Measurements from ENCODE around the gene COPG2.
"Not testable (repeated sequence)": the region's sequence is repeated elsewhere in the genome, so short reads cannot be mapped to it uniquely, and the experiment has no call there.

Gene COPG2, protein sequence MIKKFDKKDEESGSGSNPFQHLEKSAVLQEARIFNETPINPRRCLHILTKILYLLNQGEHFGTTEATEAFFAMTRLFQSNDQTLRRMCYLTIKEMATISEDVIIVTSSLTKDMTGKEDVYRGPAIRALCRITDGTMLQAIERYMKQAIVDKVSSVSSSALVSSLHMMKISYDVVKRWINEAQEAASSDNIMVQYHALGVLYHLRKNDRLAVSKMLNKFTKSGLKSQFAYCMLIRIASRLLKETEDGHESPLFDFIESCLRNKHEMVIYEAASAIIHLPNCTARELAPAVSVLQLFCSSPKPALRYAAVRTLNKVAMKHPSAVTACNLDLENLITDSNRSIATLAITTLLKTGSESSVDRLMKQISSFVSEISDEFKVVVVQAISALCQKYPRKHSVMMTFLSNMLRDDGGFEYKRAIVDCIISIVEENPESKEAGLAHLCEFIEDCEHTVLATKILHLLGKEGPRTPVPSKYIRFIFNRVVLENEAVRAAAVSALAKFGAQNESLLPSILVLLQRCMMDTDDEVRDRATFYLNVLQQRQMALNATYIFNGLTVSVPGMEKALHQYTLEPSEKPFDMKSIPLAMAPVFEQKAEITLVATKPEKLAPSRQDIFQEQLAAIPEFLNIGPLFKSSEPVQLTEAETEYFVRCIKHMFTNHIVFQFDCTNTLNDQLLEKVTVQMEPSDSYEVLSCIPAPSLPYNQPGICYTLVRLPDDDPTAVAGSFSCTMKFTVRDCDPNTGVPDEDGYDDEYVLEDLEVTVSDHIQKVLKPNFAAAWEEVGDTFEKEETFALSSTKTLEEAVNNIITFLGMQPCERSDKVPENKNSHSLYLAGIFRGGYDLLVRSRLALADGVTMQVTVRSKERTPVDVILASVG

DNA sequence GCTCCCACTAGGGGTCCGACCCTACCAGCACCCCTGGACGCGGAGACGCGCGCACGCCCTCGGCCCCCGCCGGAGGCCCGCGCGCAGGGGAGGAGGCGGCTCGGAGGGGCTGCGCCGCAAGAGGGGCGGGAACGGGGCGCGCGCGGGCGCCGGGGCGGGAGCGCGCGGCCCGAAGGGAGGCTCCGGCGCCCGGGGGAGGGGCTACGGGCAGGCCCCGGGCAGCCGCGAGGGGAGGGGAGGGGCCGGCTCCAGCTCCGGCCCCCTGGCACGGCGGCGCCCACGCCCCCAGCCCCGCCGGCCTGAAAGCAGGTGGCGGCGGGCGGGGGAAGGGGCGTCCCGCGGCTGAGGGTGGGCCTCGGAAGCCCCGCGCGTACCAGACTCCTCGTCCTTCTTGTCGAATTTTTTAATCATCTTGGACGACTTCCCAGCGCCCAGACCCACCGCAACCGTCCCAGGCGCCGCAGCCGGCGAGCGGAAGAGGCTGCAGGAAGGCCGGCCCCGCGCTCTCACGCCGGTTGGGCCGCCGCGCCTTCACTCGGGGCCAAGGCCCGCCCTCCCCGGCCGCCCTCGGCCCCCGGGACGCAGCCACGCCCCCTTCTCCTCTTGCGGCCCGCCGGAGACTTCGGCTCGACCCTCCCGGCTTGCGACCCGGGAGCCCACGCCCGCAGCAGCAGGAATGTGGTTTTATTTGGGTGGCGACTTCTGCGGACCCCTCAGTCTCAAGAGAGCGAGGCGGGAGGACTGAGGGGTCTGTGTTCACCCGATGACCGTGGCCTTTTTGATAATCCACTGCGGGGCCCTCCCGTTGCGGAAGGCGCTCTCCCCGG, at the start of gene COPG2:
Gene COPG2 (minus strand): TSS at position 491 of the 827 bp plus-strand sequence. CDS start 80 bp downstream, at position 411.
- DNase-seq (ENCODE audit: low read depth in 1 of 2, low spot score in 1 of 2): peak; percentile 27 to 64

DNA sequence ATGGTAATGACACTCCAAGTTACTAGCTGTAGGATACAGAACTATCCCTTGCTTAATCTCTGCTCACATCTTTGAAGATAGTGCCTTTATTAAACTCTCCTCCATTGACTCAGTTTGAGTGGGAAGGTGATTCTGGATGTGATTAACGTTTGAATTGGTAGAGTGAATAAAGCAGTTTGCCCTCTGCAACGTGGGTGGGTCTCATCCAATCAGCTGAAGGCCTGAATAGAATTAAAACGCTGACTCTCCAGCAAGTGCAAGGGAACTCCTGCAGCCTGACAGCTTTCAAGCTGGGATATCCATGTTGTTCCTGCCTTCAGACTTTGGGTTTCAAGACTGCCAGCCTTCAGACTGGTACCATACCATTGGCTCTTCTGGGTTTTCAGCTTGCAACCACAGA, 43.9 kb upstream of the COPG2 start:
- DNase-seq (ENCODE audit: low read depth in 1 of 2, low spot score in 1 of 2): no peak

DNA sequence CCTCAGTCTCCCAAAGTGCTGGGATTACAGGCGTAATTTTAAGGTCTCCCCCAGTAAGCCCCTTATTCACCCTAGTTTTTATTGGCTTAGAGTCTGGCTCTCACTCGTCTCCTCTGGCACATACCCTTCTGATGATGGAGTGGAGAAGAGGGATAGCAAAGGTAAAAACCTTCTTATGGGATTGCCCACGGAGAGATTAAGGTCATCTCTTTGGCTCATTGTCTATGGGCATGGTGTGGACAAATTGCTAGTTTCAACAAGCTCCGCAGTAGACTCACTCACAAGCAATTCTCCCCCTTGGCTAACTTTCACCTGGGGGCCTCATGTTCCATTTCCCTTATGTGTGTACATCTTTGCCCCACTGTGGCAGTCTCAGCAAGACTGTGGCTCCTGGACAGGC, 40.2 kb upstream of the COPG2 start:
- DNase-seq (ENCODE audit: low read depth in 1 of 2, low spot score in 1 of 2): no peak

DNA sequence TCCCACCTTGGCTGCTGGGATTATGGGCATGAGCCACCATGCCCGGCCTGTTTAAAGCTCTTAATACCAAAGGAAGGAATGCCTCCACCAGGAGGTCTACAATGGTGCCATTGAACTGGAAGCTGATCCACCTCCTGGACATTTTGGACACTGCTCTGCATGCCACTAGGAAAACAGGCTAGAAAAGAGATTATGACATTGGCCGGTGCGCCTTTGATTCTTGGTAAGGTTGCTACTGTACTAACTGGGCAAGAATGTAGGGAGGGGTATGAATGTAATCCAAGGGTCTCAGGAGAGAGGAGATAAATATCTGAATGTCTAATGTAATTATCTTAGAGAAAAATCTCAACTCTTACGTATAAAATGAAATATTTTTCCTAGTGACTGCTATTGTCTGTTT, 39.5 kb upstream of the COPG2 start:
- DNase-seq (ENCODE audit: low read depth in 1 of 2, low spot score in 1 of 2): no peak

DNA sequence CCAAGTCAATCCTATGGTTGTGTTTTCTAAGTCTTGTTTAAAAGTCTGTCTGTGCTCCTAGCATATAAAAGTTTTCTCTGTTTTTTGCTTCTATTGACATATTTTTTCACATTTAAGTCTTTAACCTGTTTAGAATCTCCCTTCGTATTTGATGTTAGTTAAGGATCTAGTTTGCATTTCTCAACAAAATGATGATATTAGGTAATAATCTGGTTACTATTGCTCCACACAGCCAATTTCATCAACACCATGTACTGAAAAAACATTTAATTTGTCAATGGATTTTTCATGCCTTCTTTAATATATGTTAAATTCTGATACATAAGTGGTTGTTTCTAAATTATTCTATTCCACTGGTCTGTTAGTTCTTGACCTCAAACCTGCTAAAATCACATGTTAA, 35.3 kb upstream of the COPG2 start:
- DNase-seq (ENCODE audit: low read depth in 1 of 2, low spot score in 1 of 2): no peak

DNA sequence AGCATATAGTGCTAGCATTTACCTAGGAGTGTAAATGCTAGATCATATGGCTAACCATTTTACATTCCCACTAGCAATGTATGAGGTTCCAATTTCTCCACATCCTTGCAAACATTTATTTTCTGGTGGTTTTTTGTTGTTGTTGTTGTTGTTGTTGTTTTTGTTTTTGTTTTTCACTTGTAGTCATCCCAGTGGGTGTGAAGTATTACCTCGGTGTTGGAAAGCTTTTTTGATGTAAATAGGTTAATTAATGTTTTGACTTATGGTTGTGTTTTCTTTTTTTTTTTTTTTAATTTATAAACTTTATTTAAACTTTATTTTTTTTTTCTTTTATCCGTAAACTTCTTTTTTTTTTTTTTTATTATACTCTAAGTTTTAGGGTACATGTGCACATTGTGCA, 33.1 kb upstream of the COPG2 start:
- DNase-seq (ENCODE audit: low read depth in 1 of 2, low spot score in 1 of 2): no peak

DNA sequence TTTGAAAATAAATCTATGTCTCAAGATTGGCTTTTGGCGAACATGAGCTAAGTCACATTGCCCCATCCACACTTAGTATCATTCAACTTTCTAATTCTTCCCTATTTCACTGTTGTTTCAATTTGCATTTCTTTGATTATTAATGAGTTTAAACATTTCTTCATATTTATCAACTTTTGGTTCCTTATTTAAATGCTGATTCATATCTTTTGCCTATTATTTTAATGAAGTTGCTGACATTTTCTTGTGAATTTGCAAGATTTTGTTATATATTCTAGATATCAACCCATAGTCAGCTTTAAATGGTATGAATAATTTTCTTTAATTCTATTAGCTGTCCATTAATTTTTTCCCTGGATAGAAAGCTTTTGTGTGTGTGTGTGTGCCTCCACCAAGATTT, 32.2 kb upstream of the COPG2 start:
- DNase-seq (ENCODE audit: low read depth in 1 of 2, low spot score in 1 of 2): no peak

DNA sequence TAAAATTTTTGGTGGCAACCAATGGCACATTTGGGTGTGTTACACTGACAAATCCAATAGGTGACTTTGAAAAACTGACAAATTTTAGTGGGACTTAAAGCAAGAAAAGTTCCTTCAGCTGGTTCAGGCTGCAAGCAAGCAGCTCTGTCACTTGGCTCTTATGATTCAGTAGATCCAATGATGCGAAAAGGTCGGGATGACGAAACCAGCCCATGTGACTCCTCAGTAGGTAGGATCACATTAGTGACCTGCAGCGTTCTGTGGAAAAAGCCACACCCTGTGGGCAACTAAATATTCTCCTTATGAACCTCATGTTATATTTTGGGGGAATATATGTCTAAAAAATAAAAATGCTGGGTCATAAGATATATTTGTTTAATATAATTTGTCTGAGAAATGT, 31.1 kb upstream of the COPG2 start:
- no peak for DNase-seq (ENCODE audit: low read depth in 1 of 2, low spot score in 1 of 2)

DNA sequence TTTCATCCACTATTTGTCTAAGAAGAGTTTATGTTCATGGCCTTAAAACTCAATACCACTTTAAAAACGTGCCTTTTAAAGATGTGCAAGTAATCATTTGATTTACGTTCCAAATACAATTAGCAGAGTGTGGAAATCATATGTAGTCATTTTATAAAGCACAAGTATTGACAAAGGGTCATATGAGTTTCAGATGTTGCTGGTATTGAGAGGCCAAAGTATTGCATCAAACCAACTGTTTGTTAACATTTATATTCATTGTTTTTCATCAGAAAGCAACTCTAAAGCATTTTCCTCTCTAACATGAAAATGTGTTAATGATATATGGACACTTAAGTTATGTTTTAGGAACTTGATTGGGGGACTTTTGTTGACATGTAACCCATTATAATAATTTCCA, 29.3 kb upstream of the COPG2 start:
- DNase-seq (ENCODE audit: low read depth in 1 of 2, low spot score in 1 of 2): no peak

DNA sequence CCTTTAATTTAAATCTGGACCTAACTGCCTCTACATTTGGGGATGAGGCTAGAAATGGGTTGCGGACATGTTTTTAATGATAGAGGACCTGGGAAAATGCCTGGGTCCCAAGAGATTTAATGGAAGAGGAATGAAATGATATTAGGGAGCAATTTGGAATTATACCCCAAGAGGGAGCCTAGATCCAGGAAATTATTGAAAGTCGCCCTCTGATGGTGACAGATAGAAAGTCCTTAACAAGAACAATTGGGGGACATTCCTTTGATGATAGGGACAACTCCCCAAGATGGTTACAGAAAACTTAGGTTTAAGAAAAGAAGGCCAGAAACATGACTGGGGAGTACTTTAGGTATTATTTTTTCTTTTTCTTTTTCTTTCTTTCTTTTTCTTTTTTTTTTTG, 27.3 kb upstream of the COPG2 start:
- no peak for DNase-seq (ENCODE audit: low read depth in 1 of 2, low spot score in 1 of 2)

DNA sequence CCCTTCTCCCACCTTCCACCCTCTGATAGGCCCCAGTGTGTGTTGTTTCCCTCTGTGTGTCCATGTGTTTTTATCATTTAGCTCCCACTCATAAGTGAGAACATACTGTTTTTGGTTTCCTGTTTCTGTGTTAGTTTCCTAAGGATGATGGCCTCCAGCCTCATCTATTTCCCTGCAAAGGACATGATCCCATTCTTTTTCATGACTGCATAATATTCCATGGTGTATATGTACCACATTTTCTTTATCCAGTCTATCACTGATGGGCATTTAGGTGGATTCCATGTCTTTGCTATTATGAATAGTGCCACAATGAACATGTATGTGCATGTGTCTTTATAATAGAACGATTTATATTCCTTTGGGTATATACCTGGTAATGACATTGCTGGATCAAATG, 23.8 kb upstream of the COPG2 start:
- not testable (repeated sequence) for DNase-seq (ENCODE audit: low read depth in 1 of 2, low spot score in 1 of 2)

DNA sequence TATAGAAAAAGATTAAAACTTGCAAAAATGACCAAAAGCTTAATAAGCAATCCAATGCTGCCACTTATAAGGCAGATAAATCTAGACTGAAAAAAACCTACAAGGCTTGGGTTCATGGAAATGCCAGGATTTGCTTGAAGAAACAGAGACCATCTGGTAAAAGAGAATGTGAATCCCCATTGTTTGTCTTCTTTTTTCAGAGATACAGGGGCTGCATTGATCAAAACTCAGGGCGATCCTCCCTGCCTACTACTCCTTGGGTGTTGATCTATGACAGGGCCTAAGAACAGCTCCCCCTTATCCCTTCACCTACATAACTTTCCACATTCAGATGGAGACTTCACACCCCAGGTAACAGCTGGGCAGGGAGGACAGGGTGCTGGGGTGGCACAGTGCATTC, 21.1 kb upstream of the COPG2 start:
- no peak for DNase-seq (ENCODE audit: low read depth in 1 of 2, low spot score in 1 of 2)

DNA sequence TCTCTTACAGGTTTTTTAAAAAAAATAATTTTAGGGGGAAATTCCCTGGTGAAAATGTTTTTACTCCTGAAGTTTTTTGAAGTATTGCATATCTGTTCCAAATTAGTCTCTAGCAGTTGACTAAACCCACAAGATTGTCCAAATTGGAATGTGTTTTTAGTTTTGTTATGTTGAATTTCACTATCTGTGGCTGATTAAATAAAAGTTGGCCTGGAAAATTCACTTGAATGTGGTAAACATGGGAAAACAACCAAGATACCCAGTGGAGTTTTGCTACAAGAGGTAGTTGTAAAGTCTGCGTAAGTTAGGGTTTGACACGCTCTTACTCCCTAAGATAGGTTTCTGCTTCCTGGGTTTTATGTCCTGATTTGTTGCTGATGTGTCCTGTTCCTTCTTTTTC, 14.5 kb upstream of the COPG2 start:
- no peak for DNase-seq (ENCODE audit: low read depth in 1 of 2, low spot score in 1 of 2)

DNA sequence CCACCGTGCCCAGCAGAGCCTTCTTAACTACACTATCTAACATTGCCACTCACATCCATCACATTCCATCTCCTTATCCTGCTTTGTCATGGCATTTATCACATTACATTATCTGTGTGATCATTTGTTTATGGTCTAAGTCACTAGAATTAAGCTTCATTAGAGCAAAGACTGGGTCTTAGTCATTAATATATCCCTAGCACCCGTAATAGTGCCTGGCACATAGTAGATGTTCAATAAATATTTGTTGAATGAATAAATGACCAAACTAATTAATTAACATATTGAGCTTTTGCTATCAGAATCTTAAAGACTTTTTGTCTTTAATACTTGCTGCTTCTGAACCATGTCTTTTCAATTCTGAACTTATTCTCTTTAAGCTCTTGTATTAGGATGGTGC, 5.9 kb upstream of the COPG2 start:
- DNase-seq (ENCODE audit: low read depth in 1 of 2, low spot score in 1 of 2): no peak

DNA sequence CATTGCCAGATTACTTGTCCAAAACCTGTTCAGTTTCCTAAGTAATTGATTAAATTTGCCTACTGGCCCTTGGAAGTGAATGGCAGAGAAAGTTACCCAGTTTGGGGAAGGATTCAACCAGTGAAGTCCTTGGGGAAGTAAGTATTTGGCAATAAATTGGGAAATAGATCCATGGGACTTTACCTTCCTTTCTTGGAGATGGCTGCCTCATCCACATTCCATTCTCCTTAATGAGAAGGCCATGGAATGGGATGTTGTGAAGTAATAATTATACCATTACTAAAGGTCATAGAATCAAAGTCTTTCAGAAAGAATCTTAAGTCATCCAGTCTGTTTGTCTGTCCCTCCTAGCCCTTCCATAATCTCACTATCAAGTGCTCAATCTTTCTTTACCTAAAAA, 4.5 kb upstream of the COPG2 start:
- no peak for DNase-seq (ENCODE audit: low read depth in 1 of 2, low spot score in 1 of 2)

DNA sequence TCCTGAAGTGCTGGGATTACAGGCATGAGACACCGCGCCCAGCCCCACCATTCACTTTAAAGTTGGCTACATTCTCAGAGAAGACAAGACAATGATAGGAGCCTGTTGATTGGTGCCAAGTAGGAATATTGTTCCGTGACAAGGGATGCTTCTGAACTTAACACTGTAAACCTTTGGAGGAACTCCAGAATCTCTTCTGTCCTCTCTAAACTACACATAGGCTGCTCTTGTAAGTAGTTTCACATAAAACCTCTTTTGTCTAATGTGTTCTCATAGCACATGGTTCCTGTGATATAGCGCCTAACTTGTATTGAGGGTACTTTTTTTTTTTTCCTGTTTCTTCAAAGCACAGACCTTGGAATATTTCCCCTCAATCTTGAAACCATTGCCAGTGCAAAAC, 3.6 kb upstream of the COPG2 start:
- no peak for DNase-seq (ENCODE audit: low read depth in 1 of 2, low spot score in 1 of 2)

DNA sequence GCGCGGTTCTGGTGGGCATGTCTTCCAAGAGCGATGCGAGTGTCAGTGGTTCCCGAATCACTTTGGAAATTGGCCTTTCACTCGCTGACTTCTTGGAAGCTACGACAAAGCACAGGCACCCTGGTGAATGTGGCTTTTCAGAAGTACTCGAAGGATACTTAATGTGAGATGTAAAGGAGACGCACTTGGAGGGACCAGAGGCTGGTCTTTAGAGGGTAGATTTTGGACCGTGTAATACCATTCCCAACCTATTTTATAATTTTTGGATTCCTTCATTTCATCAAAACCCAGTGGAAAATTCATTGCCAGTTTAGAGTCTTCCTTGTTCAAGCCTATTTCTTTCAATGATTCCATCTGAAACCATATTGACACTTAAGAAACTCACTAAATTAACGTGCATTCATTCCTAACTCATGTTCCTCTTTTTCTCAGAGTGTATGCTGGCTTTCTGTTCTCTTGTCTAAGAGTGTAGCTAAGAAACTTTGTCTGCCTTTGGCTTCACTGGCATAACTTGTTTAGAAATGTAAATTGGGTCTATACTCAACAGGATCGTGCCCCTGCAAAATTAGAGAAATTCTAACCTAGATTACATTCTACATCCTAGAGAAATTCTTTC, 645 bp upstream of the COPG2 start:
- no peak for DNase-seq (ENCODE audit: low read depth in 1 of 2, low spot score in 1 of 2)

DNA sequence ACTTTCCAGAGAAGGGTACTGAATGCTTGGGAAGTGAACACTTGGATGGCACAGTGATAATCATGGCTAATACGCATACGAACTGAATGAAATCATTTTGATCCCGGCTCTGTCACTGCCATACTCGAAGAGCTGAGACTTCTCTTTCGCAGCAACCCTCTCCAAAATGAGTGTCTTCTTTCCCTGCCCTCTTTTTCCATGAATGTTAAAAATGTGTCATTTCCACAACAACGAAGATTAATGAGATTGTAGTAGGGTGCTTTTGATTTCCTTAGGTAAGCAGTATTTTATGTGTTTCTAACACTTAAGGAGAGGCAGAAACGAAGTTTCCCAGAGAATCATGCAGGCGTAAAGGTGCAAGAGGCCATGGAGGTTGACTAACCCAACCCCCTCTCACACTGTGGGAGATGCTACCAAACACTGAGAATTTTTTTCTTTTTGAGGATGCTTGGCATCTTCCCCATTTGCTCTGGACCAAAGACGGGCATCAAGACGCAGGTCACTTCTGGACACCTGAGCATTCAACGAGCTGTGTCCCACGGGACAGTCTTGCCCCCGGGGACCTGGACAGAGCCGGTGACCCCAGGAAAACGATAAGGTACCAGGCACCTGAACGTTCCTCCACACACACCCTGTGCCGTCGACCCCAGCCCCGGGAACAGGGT, 823 bp downstream of the COPG2 start:
- DNase-seq (ENCODE audit: low read depth in 1 of 2, low spot score in 1 of 2): no peak

DNA sequence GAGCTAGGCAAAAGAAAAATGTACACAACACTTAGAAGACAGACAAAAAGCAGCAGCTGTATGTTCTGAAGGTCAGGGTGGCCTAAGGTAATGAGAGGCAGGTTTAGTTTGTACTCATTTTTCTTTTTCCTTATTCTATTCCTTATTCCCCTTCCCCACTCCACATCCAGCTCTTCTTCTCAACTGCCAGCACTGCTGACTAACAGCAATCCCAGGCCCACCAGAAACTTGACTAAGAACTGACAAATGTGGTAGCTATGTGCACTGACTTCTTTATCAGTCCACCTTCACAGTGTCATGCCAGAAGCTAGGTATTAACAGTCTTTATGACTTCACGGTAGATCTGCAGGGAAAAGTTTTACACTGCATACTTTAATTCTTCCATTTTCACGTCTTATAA, 6.1 kb downstream of the COPG2 start:
- DNase-seq (ENCODE audit: low read depth in 1 of 2, low spot score in 1 of 2): no peak

DNA sequence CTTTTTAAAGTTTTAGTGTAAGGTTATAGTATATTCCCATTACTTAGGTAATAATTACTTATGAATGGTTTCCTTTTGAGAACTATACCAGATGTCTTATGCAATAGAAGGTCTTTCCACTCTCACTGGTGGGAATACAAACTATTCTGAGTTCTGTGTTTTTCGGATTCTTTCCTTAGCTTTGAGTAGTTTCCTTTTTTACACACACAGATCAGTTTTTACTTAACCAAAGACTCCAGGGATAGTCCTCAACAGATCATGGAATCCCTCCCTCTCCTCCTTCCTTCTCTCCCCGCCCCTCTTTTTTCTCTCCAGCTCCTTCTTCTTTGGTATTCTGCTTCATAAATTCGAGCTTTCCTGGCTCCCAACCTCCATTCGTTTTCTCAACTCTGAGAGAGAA, 13.3 kb downstream of the COPG2 start:
- no peak for DNase-seq (ENCODE audit: low read depth in 1 of 2, low spot score in 1 of 2)

DNA sequence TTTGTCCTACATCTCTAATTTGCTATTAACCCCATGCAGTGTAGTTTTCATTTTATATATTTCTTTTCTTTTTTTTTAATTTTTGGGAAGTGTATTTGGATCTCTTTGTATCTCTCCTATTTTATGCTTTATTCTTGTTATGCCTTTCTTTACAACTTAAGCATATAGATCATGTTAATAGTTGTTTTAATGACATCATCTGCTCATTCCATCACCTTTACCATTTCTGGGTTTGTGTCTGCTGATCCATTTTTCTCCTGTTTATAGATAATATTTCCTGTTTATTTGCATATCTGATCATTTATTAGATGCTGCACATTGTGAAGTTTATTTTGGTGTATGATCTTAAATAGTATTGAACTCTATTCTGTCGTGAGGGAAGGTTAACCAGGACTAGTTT, 13.7 kb downstream of the COPG2 start:
- DNase-seq (ENCODE audit: low read depth in 1 of 2, low spot score in 1 of 2): no peak
